Measurements from ENCODE around the gene MRPL43. TPM values are rescaled to one million over a fixed set of nuclear protein-coding genes. Genes with fewer than 3 reads are reported as not detected.
A peak's percentile ranks its signal among the peaks of the same experiment; 100 is the strongest.

The MRPL43 gene
- total and polyA plus RNA-seq, 4 experiments from 2014 or later = 65.8 to 114 (median 91.0) TPM

GRCh38 chr10:101032637-101033224, 45.4 kb upstream of the MRPL43 start:
- POLR2A ChIA-PET (ENCODE audit: partially characterized antibody) = interaction anchor here (0.8 to 4.4 kb wide), 13 partner anchors 9 to 1213 kb away, joined by 3 to 90 read pairs (median 10); partner anchors contain the start of genes GBF1, KAZALD1, LZTS2 and MRPL43
- peak overlapping the region; percentile 93 to 100 (median 99) for H3K27ac Mint-ChIP-seq
- peak in 1 of 5 donors; percentile 83 for DNase-seq
- Histone ChIP-seq H3K27ac (ENCODE audit: low read depth, low read length) (peak overlapping the region; percentile 92), H3K4me1 (ENCODE audit: insufficient read depth, low read length) (peaks cover 20% of the 10 kb centered on the region), H3K9me3 (ENCODE audit: control insufficient read depth in 1 of 2, low read length in 2 of 2) (no peaks in the 10 kb centered on the region), H3K27me3 (ENCODE audit: insufficient read depth, low read length) (no peaks in the 10 kb centered on the region), H3K4me3 (ENCODE audit: low read length in 2 of 2) (peak overlapping the region; percentile 95 to 99), H3K36me3 (ENCODE audit: insufficient read depth, low read length) (peaks cover 28% of the 10 kb centered on the region)
- no peaks in the 10 kb centered on the region for H3K27me3 Mint-ChIP-seq
- H3K9me3 Mint-ChIP-seq = no peaks in the 10 kb centered on the region
- peaks cover 10 to 34% (median 15%) of the 10 kb centered on the region in 4 donors for H3K4me1 Mint-ChIP-seq
- CTCF ChIA-PET (ENCODE audit: partially characterized antibody) = interaction anchor here (0.9 to 5.7 kb wide), 9 partner anchors 9 to 35 kb away, joined by 3 to 60 read pairs (median 10); partner anchors contain the start of gene KAZALD1
- peak overlapping the region; percentile 88 to 99 (median 95) for H3K4me3 Mint-ChIP-seq
- intact Hi-C loops (cut with micrococcal nuclease) = loop anchor here (1.0 kb wide), 2 partner anchors 9 to 18 kb away; no protein-coding TSS in a partner anchor
- peaks cover 16 to 40% of the 10 kb centered on the region in 2 donors for H3K36me3 Mint-ChIP-seq

- Mint-ChIP-seq H3K27me3 (no peaks in the 10 kb centered on the region), H3K4me3 (peak overlapping the region; percentile 92 to 100 (median 96)), H3K27ac (peak overlapping the region; percentile 93 to 100 (median 99)), H3K36me3 (peaks cover 12 to 33% of the 10 kb centered on the region in 2 donors), H3K9me3 (no peaks in the 10 kb centered on the region), H3K4me1 (peaks cover 10 to 34% (median 15%) of the 10 kb centered on the region in 4 donors)
- Histone ChIP-seq H3K36me3 (ENCODE audit: insufficient read depth, low read length) (peaks cover 22% of the 10 kb centered on the region), H3K4me1 (ENCODE audit: insufficient read depth, low read length) (peaks cover 20% of the 10 kb centered on the region), H3K27me3 (ENCODE audit: insufficient read depth, low read length) (no peaks in the 10 kb centered on the region), H3K27ac (ENCODE audit: low read depth, low read length) (peak overlapping the region; percentile 92), H3K4me3 (ENCODE audit: low read length in 2 of 2) (peak overlapping the region; percentile 95 to 99), H3K9me3 (ENCODE audit: control insufficient read depth in 1 of 2, low read length in 2 of 2) (no peaks in the 10 kb centered on the region)
- POLR2A ChIA-PET (ENCODE audit: partially characterized antibody) = interaction anchor here (0.7 to 4.4 kb wide), 16 partner anchors 10 to 1214 kb away, joined by 3 to 90 read pairs (median 7); partner anchors contain the start of genes GBF1, KAZALD1, LZTS2 and MRPL43
- intact Hi-C loops (cut with micrococcal nuclease) = loop anchor here (1.0 to 2.0 kb wide), 5 partner anchors 9 to 45 kb away; partner anchors contain the start of genes MRPL43 and TWNK
- CTCF ChIA-PET (ENCODE audit: partially characterized antibody) = interaction anchor here (0.9 to 5.7 kb wide), 16 partner anchors 8 to 64 kb away, joined by 3 to 60 read pairs (median 4); partner anchors contain the start of genes KAZALD1, MRPL43 and TWNK
- peak; percentile 79 to 90 (median 82) for DNase-seq
Measured at GRCh38 chr10:101031796-101032636, 44.7 kb upstream of the MRPL43 start.

GRCh38 chr10:101031128-101031795, 44.0 kb upstream of the MRPL43 start, which contains the start of the genes PDZD7 and SFXN3:
Gene PDZD7 (minus strand): TSS chr10:101031129. CDS start chr10:101030219, 910 bp downstream.
Gene SFXN3 (plus strand): TSS chr10:101031234. CDS start chr10:101034695, 3,461 bp downstream.
- POLR2A ChIA-PET (ENCODE audit: partially characterized antibody) = interaction anchor here (0.5 to 4.4 kb wide), 20 partner anchors 9 to 787 kb away, joined by 3 to 90 read pairs (median 4); partner anchors contain the start of genes KAZALD1, LZTS2, MRPL43 and OGA
- H3K4me1 Mint-ChIP-seq = peaks cover 10 to 34% (median 15%) of the 10 kb centered on the region in 4 donors
- DNase-seq = peak; percentile 95 to 96 (median 96)
- CTCF ChIA-PET (ENCODE audit: partially characterized antibody) = interaction anchor here (0.8 to 5.7 kb wide), 17 partner anchors 11 to 469 kb away, joined by 3 to 60 read pairs (median 5); partner anchors contain the start of genes KAZALD1, LZTS2, MRPL43 and TWNK
- Histone ChIP-seq H3K36me3 (ENCODE audit: insufficient read depth, low read length) (peaks cover 16% of the 10 kb centered on the region), H3K4me3 (ENCODE audit: low read length in 2 of 2) (peak within 1 kb of the TSS; percentile 95 to 99), H3K27me3 (ENCODE audit: insufficient read depth, low read length) (no peaks in the 10 kb centered on the region), H3K27ac (ENCODE audit: low read depth, low read length) (peak within 1 kb of the TSS; percentile 92), H3K4me1 (ENCODE audit: insufficient read depth, low read length) (peaks cover 20% of the 10 kb centered on the region), H3K9me3 (ENCODE audit: control insufficient read depth in 1 of 2, low read length in 2 of 2) (no peaks in the 10 kb centered on the region)
- peaks cover 9 to 28% of the 10 kb centered on the region in 2 donors for H3K36me3 Mint-ChIP-seq
- peaks cover 0 to 1% (median 0%) of the 10 kb centered on the region in 8 donors for H3K9me3 Mint-ChIP-seq
- intact Hi-C loops (cut with micrococcal nuclease) = loop anchor here (1.0 to 2.0 kb wide), 3 partner anchors 29 to 44 kb away; partner anchors contain the start of genes MRPL43 and TWNK
- peak within 1 kb of the TSS; percentile 92 to 100 (median 96) for H3K4me3 Mint-ChIP-seq
- peak within 1 kb of the TSS; percentile 93 to 100 (median 99) for H3K27ac Mint-ChIP-seq
- H3K27me3 Mint-ChIP-seq = no peaks in the 10 kb centered on the region

DNA sequence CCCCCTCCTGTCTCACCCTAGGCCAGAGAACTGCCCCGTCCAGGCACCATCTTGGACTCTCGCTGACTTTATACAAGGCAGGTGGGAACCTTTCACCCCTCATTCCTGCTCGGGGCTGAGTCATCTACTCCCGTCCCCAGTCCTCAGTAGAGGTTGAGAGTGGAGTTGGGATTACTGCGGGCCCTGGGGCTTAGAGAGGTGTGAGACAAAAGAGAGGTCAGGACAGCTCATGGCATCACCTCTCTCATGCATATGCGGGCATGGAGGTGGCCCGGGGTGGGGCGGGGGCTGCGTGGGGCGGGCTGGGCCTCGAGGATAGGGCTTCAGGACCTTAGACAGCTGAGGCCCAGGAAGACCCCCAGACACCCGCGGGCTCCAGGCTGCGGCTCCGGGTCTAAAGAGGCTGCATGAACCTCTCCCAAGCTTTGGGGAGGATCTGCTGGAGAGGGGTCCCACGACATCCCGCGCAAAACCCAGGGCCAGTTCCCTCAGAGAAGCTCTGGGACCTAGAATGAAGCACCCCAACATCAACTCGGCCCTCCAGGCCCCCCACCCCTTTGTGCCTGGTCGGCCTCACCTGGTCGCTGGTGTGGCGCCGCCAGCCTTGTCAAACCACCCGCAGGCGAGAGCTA, 43.3 kb upstream of the MRPL43 start:
- Mint-ChIP-seq H3K4me1 (peaks cover 10 to 34% (median 15%) of the 10 kb centered on the region in 4 donors), H3K4me3 (peak overlapping the region; percentile 92 to 100 (median 96)), H3K27me3 (no peaks in the 10 kb centered on the region), H3K27ac (peak overlapping the region in 6 of 7 donors; percentile 93 to 100 (median 98)), H3K36me3 (peaks cover 2 to 22% of the 10 kb centered on the region in 2 donors), H3K9me3 (peaks cover 0 to 1% (median 0%) of the 10 kb centered on the region in 8 donors)
- intact Hi-C loops (cut with micrococcal nuclease) = loop anchor here (1.0 to 2.0 kb wide), 3 partner anchors 30 to 44 kb away; partner anchors contain the start of genes MRPL43 and TWNK
- Histone ChIP-seq H3K4me1 (ENCODE audit: insufficient read depth, low read length) (peaks cover 20% of the 10 kb centered on the region), H3K27me3 (ENCODE audit: insufficient read depth, low read length) (no peaks in the 10 kb centered on the region), H3K27ac (ENCODE audit: low read depth, low read length) (peak overlapping the region; percentile 92), H3K4me3 (ENCODE audit: low read length in 2 of 2) (peak overlapping the region; percentile 95 to 99), H3K36me3 (ENCODE audit: insufficient read depth, low read length) (peaks cover 9% of the 10 kb centered on the region), H3K9me3 (ENCODE audit: control insufficient read depth in 1 of 2, low read length in 2 of 2) (no peaks in the 10 kb centered on the region)
- DNase-seq = no peak
- POLR2A ChIA-PET (ENCODE audit: partially characterized antibody) = interaction anchor here (0.5 to 4.4 kb wide), 18 partner anchors 8 to 207 kb away, joined by 3 to 90 read pairs (median 4); partner anchors contain the start of genes KAZALD1, LZTS2, MRPL43 and TWNK
- CTCF ChIA-PET (ENCODE audit: partially characterized antibody) = interaction anchor here (0.8 to 5.7 kb wide), 15 partner anchors 12 to 469 kb away, joined by 3 to 60 read pairs (median 5); partner anchors contain the start of genes LZTS2, MRPL43 and TWNK

GRCh38 chr10:101029520-101030295, 42.4 kb upstream of the MRPL43 start:
- ChIA-PET POLR2A (ENCODE audit: partially characterized antibody) (interaction anchor here (1.0 to 4.4 kb wide), 5 partner anchors 12 to 38 kb away, joined by 3 to 90 read pairs (median 17); partner anchors contain the start of genes KAZALD1 and LZTS2), CTCF (ENCODE audit: partially characterized antibody) (interaction anchor here (1.4 to 5.7 kb wide), 7 partner anchors 11 to 37 kb away, joined by 4 to 60 read pairs (median 15); no protein-coding TSS in a partner anchor)
- peaks cover 0 to 17% of the 10 kb centered on the region in 2 donors for H3K36me3 Mint-ChIP-seq
- H3K36me3 ChIP-seq (ENCODE audit: insufficient read depth, low read length) = peaks cover under 1% of the 10 kb centered on the region
- peak overlapping the region in 2 of 8 donors; percentile 5 to 61 for H3K4me3 Mint-ChIP-seq
- no peak overlapping the region for H3K27ac Mint-ChIP-seq
- no peaks in the 10 kb centered on the region for H3K27me3 Mint-ChIP-seq
- H3K27ac ChIP-seq (ENCODE audit: low read depth, low read length) = no peak overlapping the region
- no peaks in the 10 kb centered on the region for H3K9me3 ChIP-seq (ENCODE audit: control insufficient read depth in 1 of 2, low read length in 2 of 2)
- H3K4me1 Mint-ChIP-seq = peaks cover 10 to 33% (median 15%) of the 10 kb centered on the region in 4 donors
- peaks cover 0 to 1% (median 0%) of the 10 kb centered on the region in 8 donors for H3K9me3 Mint-ChIP-seq
- H3K4me3 ChIP-seq (ENCODE audit: low read length in 2 of 2) = no peak overlapping the region
- H3K27me3 ChIP-seq (ENCODE audit: insufficient read depth, low read length) = no peaks in the 10 kb centered on the region
- no peak for DNase-seq
- intact Hi-C loops (cut with micrococcal nuclease) = loop anchor here (2.0 kb wide), 1 partner anchor 43 kb away; the partner anchor contains the start of genes MRPL43 and TWNK
- H3K4me1 ChIP-seq (ENCODE audit: insufficient read depth, low read length) = peaks cover 20% of the 10 kb centered on the region

All from CD4-positive, alpha-beta memory T cell (primary cell).